Measurements from ENCODE around the gene LINC00237. TPM values are rescaled to one million over a fixed set of nuclear protein-coding genes. Genes with fewer than 3 reads are reported as not detected.

Gene LINC00237
- total RNA-seq, 2 experiments from 2014 or later = 0.35 TPM; not detected in 1

DNA sequence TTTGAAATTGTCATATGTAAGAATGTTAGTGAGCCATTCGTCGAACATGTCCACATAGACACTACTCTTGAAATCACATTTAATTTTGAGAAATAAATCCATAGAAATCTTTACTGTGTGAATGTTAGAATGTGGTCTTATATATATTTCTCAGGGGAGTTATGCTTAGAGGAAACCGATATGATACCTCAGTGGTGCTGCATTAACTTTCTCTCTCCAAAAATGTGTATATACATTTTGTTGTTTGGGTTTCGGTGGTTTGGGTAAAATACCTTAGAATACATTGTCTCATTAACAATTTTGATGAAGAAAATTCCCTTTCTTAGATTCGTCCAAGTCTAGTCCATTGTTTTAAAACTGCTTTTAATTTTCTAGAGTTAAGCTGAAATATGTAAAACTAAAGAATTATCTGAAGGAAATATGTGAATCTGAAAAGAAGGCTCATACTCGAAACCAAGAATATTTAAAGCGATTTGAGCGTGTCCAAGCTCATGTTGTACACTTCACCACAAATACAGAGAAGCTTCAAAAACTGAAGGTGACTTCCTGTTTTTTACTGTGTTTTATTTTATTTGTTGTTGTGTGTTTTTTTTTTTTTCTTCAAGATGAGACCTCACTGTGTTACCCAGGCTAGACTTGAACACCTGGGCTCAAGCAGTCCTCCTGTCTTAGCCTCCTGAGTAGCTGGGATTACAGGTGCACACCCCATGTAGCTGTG, 30.0 kb upstream of the LINC00237 start:
- Mint-ChIP-seq H3K9me3 (ENCODE audit: low read depth) (no peaks in the 10 kb centered on the region), H3K4me1 (peaks cover 14% of the 10 kb centered on the region), H3K36me3 (peaks cover 26% of the 10 kb centered on the region), H3K27ac (no peak overlapping the region), H3K27me3 (no peaks in the 10 kb centered on the region), H3K4me3 (no peak overlapping the region)
- no peak for DNase-seq
- CTCF ChIA-PET = no interaction called here
- ATAC-seq = no peak

- peaks cover 26% of the 10 kb centered on the region for H3K36me3 Mint-ChIP-seq
- H3K4me1 Mint-ChIP-seq = peaks cover 15% of the 10 kb centered on the region
- CTCF ChIA-PET = interaction anchor here (0.8 to 1.9 kb wide), 2 partner anchors 9 to 101 kb away, joined by 3 to 6 read pairs; partner anchors contain the start of gene KIZ
- ATAC-seq (no peak), DNase-seq (no peak)
- H3K4me3 Mint-ChIP-seq = no peak overlapping the region
- no peak overlapping the region for H3K27ac Mint-ChIP-seq
- H3K9me3 Mint-ChIP-seq (ENCODE audit: low read depth) = no peaks in the 10 kb centered on the region
- no peaks in the 10 kb centered on the region for H3K27me3 Mint-ChIP-seq
These were observed 28.8 kb upstream of the LINC00237 start for GRCh38 chr20:21134883-21135493.

GRCh38 chr20:21133917-21134622, 27.9 kb upstream of the LINC00237 start:
- Mint-ChIP-seq H3K27ac (no peak overlapping the region), H3K4me1 (peaks cover 20% of the 10 kb centered on the region), H3K4me3 (no peak overlapping the region), H3K9me3 (ENCODE audit: low read depth) (no peaks in the 10 kb centered on the region), H3K36me3 (peaks cover 28% of the 10 kb centered on the region), H3K27me3 (no peaks in the 10 kb centered on the region)
- ATAC-seq = peak; percentile 20
- CTCF ChIA-PET = interaction anchor here (0.7 to 1.9 kb wide), 3 partner anchors 19 to 104 kb away, joined by 3 to 6 read pairs (median 3); no protein-coding TSS in a partner anchor
- no peak for DNase-seq

- no peak for ATAC-seq
- no peaks in the 10 kb centered on the region for H3K9me3 Mint-ChIP-seq (ENCODE audit: low read depth)
- no peak for DNase-seq
- no peak overlapping the region for H3K27ac Mint-ChIP-seq
- H3K4me1 Mint-ChIP-seq = peaks cover 26% of the 10 kb centered on the region
- H3K36me3 Mint-ChIP-seq = peaks cover 28% of the 10 kb centered on the region
- no peak overlapping the region for H3K4me3 Mint-ChIP-seq
- no peaks in the 10 kb centered on the region for H3K27me3 Mint-ChIP-seq
- CTCF ChIA-PET = interaction anchor here (0.8 kb wide), 1 partner anchor 18 kb away, joined by 3 read pairs; no protein-coding TSS in a partner anchor
These were observed 27.2 kb upstream of the LINC00237 start for GRCh38 chr20:21133404-21133803.

- H3K36me3 Mint-ChIP-seq = peaks cover 20% of the 10 kb centered on the region
- ATAC-seq = no peak
- H3K4me3 Mint-ChIP-seq = no peak overlapping the region
- CTCF ChIA-PET = interaction anchor here (1.7 kb wide), 1 partner anchor 10 kb away, joined by 5 read pairs; no protein-coding TSS in a partner anchor
- H3K9me3 Mint-ChIP-seq (ENCODE audit: low read depth) = no peaks in the 10 kb centered on the region
- no peak overlapping the region for H3K27ac Mint-ChIP-seq
- H3K4me1 Mint-ChIP-seq = peaks cover 49% of the 10 kb centered on the region
- H3K27me3 Mint-ChIP-seq = no peaks in the 10 kb centered on the region
- DNase-seq = no peak
These were observed 23.7 kb upstream of the LINC00237 start for GRCh38 chr20:21129861-21130260.

DNA sequence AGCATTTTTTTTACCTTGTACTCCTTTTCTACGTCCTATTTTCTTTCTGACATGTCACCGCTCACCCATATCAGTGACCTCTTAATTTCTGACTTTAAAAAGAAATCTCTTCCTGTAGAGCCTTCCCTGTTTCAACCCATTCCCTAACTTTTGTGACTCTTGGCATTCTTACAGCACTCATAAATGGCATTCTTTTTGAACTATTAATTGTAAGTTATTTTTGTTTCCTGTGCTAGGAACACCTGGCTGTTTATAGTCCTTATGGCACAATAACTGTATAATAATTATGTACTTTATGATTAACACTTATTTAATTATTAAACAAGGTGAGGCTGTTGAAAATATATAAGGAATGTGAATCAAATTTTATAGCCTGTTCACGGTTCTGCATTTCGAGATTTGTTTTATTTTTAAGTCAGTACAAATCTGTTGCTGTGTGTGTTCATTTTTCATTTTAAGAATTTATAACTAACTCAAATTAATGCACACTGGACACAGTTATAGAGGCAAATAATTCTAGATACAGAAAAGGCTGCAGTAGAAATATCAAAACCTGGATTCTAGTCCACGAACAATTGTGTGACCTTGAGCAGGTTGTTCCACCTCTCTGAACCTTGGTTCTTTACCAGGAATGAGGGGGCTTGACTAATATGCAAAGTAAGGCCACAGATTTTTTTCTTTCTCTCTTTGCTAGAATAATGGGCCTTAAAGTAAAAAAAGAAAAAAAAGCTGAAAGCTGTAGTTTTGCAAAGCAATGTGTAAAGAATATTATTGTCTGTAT, 21.2 kb upstream of the LINC00237 start:
- peaks cover 12% of the 10 kb centered on the region for H3K36me3 Mint-ChIP-seq
- peaks cover 37% of the 10 kb centered on the region for H3K4me1 Mint-ChIP-seq
- no peaks in the 10 kb centered on the region for H3K27me3 Mint-ChIP-seq
- DNase-seq = no peak
- peak overlapping the region; percentile 91 for H3K4me3 Mint-ChIP-seq
- no peak overlapping the region for H3K27ac Mint-ChIP-seq
- CTCF ChIA-PET = interaction anchor here (1.2 to 2.1 kb wide), 4 partner anchors 8 to 108 kb away, joined by 3 to 8 read pairs (median 3); no protein-coding TSS in a partner anchor
- H3K9me3 Mint-ChIP-seq (ENCODE audit: low read depth) = no peaks in the 10 kb centered on the region
- ATAC-seq = no peak

DNA sequence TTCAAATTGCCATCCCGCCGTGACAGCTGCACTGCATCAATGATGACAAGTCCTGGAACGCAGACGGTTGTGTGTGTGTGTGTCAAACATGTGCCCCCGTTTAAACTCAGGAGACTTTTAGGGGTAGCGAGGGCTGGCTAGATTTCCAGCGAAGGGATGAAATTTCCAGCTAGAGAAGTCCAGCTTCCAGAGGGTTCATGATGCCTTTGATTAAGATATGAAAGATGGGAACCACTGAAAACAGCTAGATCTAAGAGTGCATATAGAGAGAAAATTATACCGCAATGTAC, 20.4 kb upstream of the LINC00237 start:
- no peak for DNase-seq
- Mint-ChIP-seq H3K27ac (peak overlapping the region; percentile 91), H3K9me3 (ENCODE audit: low read depth) (no peaks in the 10 kb centered on the region), H3K36me3 (peaks cover 9% of the 10 kb centered on the region), H3K4me1 (peaks cover 37% of the 10 kb centered on the region), H3K4me3 (peak overlapping the region; percentile 91), H3K27me3 (peaks cover 3% of the 10 kb centered on the region)
- no peak for ATAC-seq
- CTCF ChIA-PET = interaction anchor here (1.0 to 2.4 kb wide), 9 partner anchors 9 to 176 kb away, joined by 3 to 10 read pairs (median 6); partner anchors contain the start of gene XRN2

DNA sequence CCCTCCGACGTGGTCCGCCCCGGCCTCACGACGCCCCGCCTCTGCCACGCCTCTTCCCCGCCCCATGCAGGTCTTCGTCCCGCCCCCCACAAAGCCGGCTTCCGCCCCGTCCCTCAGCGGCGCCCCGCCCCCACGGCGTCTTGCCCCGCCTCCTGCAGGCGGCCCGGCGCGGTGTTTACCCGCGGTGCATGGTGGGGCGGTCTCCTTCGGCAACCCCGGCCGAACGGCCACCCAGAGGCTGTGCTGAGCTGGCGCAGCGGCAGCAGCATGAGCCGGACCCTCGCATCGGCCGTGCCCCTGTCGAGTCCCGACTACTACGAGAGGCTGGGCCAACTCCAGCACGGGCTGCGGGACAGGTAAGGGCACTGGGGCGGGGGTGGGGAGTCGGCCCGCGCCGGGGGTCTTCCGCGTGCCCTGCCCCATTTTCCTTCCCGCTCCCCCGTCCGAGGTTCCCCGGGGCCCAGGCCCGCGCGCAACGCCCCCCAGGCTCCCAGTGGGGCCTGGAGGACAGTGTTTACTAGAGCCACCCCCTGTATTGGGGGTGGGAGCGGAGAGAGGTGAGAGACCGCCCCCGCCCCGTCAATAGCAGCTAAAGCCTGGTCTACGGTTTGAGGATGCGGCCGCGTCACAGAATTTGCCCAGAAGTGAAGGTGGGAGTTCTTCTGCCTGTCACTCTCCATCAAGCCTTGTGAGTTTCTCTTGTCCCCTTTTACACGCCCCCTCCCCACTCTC, 19.9 kb upstream of the LINC00237 start, which contains the start of gene KIZ:
Gene KIZ (plus strand): TSS at position 234 of the 732 bp plus-strand sequence. CDS start 34 bp downstream, at position 268.
- peak; percentile 97 for DNase-seq
- H3K36me3 Mint-ChIP-seq = peaks cover 6% of the 10 kb centered on the region

GRCh38 chr20:21125072-21125848, 19.1 kb upstream of the LINC00237 start:
- H3K27me3 Mint-ChIP-seq = peaks cover 3% of the 10 kb centered on the region
- H3K27ac Mint-ChIP-seq = peak overlapping the region; percentile 77
- CTCF ChIA-PET = interaction anchor here (0.9 to 2.4 kb wide), 10 partner anchors 8 to 267 kb away, joined by 3 to 10 read pairs (median 4); partner anchors contain the start of gene XRN2
- ATAC-seq (no peak), DNase-seq (no peak)
- peaks cover 5% of the 10 kb centered on the region for H3K36me3 Mint-ChIP-seq
- H3K4me3 Mint-ChIP-seq = peak overlapping the region; percentile 91
- no peaks in the 10 kb centered on the region for H3K9me3 Mint-ChIP-seq (ENCODE audit: low read depth)
- peaks cover 37% of the 10 kb centered on the region for H3K4me1 Mint-ChIP-seq

More for the DNA sequence above, 19.9 kb upstream of the LINC00237 start, which contains the start of gene KIZ:
- ATAC-seq = peak; percentile 97
- H3K9me3 Mint-ChIP-seq (ENCODE audit: low read depth) = no peaks in the 10 kb centered on the region
- H3K27me3 Mint-ChIP-seq = peaks cover 3% of the 10 kb centered on the region
- peaks cover 37% of the 10 kb centered on the region for H3K4me1 Mint-ChIP-seq
- peak within 1 kb of the TSS; percentile 91 for H3K27ac Mint-ChIP-seq
- H3K4me3 Mint-ChIP-seq = peak within 1 kb of the TSS; percentile 91
- CTCF ChIA-PET = interaction anchor here (0.9 to 2.4 kb wide), 13 partner anchors 9 to 267 kb away, joined by 3 to 10 read pairs (median 4); partner anchors contain the start of gene XRN2

GRCh38 chr20:21124190-21124589, 18.0 kb upstream of the LINC00237 start:
- H3K4me1 Mint-ChIP-seq = peaks cover 33% of the 10 kb centered on the region
- no peak overlapping the region for H3K4me3 Mint-ChIP-seq
- ATAC-seq = no peak
- H3K36me3 Mint-ChIP-seq = peaks cover 3% of the 10 kb centered on the region
- H3K27me3 Mint-ChIP-seq = peaks cover 4% of the 10 kb centered on the region
- no peak for DNase-seq
- H3K27ac Mint-ChIP-seq = no peak overlapping the region
- CTCF ChIA-PET = no interaction called here
- H3K9me3 Mint-ChIP-seq (ENCODE audit: low read depth) = no peaks in the 10 kb centered on the region

GRCh38 chr20:21118782-21119181, 12.6 kb upstream of the LINC00237 start:
- CTCF ChIA-PET = no interaction called here
- H3K27ac Mint-ChIP-seq = no peak overlapping the region

More at GRCh38 chr20:21118782-21119181, 12.6 kb upstream of the LINC00237 start:
- Mint-ChIP-seq H3K4me1 (peaks cover 2% of the 10 kb centered on the region), H3K27me3 (peaks cover 37% of the 10 kb centered on the region), H3K36me3 (no peaks in the 10 kb centered on the region), H3K9me3 (ENCODE audit: low read depth) (no peaks in the 10 kb centered on the region), H3K4me3 (no peak overlapping the region)
- DNase-seq (no peak), ATAC-seq (no peak)

Measured in activated CD8-positive, alpha-beta memory T cell treated with anti-CD3 and anti-CD28 coated beads, Interleukin-2, amount 10 ng/mL, durations not matched to agents 7 days and 5 days (primary cell).